Stimulated activated CD4-positive, alpha-beta T cell treated with anti-CD3 and anti-CD28 coated beads, Interleukin-12 subunit alpha, Interleukin-12 subunit beta, amount 100 ng/mL, for 24 hours (primary cell): ENCODE results near the gene NPAS3.

Source experiments
- DNase-seq, 2 experiments: peaks; one replicate each; pipeline ENCODE4 v3.0.0-alpha.2; 2020; ENCODE audit warnings: low read depth in 2 of 2

The NPAS3 gene

DNA sequence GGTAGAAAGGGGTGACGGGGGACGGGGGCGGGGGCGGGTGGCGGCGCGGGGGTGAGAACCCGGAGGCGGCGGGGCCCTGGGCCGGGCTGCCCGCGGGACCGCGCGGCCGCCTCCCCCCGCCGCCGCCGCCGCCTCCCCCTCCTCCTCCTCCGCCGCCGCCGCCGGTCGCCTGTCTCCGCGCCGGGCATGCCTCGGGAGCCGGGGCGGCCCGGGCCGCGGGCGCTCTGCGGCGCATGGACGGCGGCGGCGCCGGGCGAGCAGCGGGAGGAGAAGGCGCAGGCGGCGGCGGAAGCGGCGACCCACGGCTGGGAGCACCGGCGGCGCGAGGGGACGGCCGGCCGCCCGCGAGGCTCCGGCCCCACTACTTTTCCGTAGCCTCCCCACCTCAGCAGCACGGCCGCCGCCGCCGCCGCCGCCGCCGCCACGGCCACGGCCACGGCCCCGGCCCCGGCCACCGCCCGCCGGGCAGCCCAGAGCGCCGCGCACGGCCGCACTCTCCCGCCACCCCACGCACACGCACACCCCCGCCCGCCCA, at the start of gene NPAS3:
Gene NPAS3, plus strand, starts transcription at position 161 of the 535 bp plus-strand sequence.
- DNase-seq = no peak

DNA sequence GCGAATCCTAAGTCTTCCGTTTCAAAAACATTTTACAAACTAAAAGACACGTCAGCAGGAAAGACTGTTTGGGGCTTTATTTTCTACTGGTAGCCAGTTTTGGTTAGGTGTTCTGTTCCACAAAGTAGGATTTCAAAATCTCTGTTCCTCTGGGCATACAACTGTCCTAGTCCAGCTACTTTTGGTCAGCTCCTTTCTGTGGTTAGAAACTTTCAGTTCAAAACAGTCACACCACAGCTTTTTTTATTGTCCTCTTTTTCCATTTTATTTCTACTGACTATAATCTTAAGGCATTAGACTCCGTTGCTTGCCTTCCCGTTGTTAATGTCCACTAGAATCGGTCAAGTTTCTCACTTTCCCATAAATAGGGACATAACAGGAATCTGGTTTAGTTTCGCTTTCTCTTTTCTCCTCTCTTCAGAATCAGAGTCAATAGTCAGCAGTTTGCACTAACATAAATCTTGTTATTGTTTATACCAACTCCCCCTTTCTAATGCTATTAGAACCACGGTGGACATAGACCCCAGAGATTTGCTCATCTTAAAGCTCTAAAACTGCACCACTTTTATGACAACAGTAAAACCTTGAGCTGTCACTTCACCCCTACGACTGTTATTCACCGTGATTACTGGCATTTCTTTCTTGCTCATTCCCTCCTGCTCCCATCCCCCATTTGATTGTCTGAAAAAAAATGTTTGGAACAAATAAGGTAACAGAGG, 41.5 kb upstream of the NPAS3 start:
- DNase-seq = no peak

DNA sequence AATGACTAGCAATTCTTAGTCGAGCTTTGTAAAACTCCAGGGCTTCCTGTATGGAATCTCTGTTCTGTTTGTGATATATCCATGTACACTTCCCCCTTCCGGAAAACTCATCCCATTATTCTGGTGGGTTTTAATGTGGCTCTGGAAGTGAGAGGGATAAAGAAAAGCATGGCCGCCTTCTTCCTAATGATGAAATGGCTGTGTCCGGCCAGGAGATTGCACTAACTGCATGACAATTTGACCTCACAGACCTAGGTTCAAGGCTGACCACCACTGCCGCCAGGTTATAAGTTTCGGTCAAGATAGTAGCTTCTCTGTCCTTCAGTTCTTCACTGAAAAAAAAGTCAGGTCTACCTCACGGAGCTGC, 41.0 kb upstream of the NPAS3 start:
- DNase-seq = no peak

DNA sequence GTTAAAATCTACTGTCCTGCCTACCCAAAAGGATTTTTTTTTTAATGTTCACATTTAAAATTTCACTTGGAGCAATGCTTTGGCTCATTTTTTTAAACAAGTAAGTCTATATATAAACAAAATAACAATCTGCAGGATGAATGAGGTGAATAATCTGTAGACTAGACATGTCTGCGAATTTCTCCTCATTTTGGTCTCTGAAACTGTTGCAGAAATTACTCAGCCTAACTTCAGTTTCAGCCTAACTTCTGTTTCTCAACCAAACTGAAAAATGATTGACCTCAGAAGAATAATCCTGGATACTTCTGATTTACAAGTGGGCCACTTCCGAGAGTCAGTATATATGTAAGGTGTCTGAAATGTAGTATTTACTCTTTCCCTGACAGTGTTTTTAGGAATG, 39.8 kb upstream of the NPAS3 start:
- no peak for DNase-seq

DNA sequence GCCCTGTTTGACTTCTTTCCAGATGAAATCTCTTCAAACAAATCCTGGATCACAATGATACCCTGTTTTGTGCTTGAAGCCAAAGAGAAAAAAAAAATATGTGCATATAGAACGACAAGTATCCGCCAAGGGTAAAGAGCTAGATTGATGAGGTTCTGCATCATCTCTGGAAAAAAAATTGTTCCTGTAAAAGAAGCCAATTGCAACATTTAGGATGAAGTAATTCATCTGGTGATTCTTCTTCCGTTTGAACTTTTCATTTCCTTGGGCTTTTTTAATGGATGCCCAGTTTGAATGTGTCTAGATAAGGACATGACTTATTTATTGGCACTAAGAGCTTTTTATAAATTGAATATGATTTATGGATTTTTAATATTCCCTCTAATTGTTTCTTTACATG, 38.1 kb upstream of the NPAS3 start:
- DNase-seq = no peak

DNA sequence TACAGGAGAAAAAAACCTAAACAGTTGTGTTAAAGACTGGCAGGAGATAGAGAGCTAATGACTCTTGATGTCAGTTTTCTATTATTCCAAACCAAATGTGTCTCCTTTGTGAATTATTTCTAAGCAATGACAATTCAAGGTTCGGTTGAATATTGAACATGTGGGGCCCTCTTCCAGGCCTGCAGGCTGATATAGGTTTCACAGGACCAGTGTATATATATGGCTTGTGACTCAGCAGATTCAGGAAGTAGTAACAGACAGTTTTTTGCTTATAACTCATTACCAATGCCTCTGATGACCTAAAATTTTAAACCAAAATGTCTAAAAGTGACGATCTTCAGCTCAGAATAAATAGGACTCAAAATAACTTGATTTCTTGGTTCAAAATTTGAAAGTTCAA, 33.7 kb upstream of the NPAS3 start:
- no peak for DNase-seq

DNA sequence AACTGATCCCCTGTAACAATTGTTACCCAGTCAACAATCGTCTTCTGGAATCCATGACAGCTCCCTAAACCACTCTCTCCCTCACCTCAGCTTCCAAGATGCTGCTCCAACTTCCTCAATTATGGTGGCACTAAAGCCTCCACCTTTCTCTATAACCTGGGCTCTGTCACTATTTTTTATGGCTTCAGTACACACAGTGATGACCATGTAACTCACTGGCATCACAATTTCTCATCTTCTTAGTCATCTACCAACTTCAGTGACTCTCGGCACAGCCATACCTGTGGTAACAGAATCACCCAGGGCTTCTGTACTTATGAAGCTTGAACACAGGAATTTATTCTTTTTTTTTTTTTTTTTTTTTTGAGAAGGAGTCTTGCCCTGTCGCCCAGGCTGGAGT, 32.0 kb upstream of the NPAS3 start:
- no peak for DNase-seq

DNA sequence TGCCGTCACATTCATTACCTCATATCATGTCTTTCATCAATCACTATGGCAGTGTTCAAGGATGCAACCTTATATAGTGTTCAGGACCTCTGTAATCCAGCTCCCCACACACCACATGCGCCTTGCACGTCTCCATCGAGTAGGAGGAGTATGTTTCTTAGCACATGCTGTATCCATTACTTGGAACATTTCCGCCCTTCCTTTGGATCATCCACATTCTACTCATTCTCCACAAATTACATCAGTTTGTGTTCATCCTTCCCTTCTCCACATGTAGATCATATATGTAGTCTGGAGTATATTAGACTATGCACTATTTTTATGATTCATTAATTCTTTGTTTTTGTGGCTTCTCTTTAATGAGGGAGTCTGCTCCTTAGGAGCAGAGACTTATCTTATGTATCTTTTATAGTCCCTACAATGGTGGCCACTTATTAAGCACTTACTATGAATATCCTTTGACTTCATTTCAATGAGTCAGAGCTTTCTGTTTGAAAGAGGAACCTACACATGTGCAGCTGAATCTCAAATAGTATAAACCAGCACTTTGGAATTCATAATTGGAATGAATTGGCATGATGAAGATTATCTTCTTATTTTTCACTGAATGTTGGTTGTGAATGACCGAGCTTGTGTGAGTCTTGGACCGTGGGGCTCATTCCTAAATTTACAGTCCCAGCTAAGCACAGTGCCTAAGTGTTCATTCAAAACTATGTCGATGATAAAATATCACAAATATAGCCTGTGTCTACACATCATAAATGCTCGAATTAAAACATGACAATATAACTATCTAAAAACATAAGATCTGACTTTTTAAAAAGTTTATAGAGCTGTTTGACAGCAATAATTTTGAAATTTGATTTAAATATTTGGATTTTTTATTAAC, 30.2 kb upstream of the NPAS3 start:
- DNase-seq = no peak

DNA sequence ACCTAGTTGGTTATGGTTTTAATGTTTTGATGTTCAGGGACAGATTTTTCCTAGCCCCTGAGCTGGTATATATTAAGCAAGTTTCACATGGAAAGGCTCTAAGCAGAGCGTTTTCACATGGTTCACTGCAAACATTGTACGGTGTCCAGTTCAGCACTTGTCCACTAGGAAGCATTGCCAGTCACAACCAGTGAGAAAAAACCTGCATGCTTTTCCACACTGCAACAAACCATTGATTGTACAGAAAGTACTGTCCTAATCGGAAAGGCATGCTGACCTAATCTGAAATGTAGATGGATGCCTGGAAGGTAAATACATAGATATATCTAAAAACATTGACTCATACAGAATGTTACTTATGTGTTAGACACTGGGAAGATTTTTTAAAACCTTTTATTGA, 25.0 kb upstream of the NPAS3 start:
- DNase-seq = no peak

DNA sequence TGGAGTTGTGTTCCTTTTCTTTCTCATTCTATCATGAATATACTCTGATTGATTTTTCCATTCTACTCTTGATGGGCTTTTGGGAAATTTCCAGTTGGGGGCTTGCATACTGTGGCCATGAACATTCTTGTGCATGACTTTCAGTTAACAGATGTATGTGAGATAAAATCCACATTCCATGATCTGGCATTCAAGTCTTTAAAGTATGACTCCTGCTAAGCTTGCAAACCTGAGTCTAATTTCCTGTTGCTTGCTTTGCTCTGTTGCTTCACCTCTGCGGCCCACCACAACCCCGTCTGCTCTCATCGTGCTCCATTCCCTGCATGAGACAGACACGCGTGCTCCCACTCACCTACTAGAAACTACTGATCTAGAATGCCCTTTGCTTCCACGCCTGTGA, 24.3 kb upstream of the NPAS3 start:
- DNase-seq = no peak

DNA sequence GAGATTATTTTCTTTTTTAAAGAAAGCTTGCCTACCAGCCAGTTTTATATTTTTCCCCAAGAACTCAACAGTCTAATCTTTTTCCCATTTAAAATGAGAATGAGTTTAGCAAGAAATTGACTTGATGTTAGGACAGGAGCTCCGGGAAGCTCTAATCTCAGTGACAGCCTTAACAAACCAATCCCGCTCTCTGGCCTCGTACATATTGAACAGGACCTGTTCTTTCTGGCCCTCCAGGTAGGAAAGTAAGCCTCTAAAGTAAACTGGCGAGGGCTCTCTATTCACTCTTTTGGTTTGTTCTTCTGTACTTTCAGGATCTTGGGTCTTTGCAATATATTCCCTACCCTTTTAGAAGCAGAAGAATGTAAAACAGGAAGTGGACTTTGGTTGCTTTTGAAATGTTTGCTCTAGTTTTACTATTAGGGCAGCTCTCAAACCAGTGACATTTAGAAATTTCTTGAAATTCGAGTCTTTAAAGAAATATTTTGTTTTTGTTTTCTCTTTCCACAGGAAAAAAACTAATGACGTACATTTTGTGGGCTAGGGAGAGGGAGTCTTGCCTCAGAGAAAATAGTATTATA, 17.9 kb upstream of the NPAS3 start:
- DNase-seq = no peak

DNA sequence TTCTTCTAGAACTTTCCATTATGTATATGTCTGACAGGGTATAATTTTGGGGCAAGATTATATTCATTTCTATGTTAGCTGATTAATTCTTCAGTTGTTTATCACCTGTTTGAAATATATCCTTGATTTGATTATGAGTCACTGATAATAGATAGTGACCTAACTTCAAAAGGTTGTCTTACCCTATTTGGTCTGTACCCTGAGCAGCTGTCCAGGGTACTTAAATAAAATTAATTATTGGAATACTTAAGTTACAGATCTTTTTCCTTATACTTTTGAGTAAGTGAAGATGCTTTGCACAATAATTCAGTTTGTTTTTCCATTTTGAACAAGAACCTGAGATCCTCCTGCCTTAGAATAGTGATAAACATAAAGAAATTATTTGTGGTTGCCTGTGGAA, 13.2 kb upstream of the NPAS3 start:
- no peak for DNase-seq

DNA sequence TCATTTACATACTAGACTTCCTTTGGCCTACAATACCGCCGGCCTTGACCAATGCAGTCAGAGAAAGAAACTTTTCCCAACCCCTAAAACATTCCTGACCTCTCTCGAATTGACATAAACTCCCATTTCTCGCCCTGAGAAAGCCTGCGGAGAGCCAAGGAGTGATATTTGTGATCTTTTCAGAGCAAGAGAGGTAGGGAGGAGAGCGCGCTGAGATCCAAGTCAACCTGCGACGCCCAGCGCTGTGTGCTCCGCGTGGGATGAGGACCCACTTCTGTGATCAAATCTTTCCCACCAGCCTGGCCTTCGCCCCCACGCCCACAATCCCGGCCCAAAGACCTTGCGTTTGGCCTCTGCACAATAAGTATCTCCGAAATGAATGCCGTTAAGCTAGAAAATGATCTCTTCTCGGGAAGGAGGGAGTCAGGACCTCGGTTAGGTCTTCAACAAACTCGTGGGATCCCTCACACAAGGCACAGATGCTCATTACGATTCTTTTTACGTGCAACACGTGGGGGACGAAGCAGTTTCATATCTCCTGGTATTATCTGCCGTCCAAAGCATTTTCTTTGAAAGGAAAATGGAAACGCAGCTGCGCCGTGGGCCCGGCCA, 6.3 kb upstream of the NPAS3 start:
- no peak for DNase-seq

DNA sequence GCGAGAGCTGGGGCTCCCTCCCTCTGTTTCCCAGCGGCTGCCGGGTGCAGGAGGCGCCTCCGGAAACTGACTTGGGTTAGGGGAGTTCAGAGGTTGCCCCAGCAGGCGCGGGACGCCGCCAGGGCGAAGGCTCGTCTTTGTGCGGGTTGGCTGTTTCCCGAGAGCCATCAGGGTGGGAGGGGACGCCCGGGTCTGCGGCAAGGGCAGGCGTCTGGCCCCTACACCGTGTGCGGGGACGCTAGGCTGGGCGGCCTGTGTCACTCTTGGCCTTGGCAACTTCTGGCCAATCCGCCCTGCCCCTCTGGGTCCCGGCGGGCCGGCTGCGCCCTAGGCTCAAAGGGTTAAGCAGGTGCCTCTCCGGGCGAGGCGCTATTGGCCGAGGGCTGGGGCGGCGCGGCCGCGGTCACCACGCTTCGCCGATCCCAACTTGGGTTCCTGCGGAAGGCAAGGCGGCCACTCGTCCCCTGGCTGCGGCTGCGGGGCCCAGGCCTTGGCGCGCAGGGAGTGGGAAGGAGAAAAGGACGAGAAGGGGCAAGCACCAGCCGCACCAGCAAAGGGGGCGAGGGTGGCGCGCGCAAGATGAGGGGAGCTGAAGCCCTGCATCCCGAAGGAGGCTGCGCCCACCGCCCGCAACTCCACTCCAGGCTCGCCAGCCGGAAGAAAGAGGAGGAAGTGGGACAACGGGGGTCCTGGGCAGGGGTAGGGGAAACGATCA, 5.6 kb upstream of the NPAS3 start:
- no peak for DNase-seq

DNA sequence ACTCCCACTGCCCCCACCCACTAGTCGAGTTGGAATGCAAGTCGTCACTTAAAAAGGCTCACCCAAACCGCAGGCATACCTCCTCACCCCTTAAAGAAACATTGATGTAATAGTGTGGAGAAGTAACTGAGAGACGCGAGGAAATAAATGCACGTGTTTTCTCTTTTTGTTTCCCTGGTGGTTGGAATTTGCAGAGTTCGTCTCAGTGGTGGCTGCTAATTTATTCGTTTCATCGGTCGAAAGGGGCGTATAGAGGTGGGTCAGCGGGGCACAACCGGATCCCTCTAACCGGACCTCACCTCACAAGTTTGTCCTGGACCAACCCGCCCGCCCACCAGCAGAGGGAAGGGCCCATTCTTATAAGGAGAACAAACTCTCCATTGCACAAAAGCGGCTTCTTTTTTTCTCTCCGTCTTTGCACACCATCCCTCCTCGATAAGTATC, 5.0 kb upstream of the NPAS3 start:
- DNase-seq = no peak

DNA sequence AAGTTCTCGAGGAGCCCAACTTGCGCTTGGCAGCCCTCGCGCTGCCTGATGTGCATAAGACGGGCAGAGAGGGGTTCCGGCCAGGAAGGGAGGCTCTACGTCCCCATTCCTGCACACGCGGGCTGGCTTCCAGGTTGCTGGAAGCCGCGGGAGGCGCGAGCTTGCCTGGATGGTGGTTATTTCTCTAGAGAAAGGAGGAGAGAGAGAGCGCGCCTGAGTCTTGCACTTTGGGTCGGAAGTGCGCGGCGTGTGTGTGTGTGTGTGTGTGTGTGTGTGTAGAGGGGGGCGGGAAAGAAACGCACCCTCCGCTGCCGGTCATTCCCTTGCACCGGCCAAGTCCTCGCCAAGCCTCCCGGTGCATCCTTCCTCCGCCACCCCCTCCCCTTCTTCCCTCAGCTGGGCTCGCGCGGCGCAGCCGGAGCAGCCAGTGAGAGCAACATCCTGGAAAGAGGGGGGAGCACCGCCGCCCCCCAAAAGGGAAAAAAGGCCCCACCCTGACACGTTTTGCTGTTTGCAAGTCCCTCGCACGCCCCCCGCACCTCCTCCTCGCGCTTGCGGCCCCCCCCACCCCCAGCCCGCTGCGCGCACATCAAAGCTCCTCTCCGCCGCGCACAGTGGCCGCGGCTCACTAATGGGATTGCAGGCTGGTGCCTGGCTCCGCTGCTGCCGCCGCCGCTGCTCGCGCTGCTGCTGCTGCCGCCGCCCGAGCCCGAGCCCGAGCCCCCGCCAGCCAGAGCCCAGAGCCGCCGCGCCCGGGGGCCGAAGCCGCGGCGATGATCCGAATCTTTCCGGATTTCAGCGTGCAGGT, 4.4 kb upstream of the NPAS3 start:
- no peak for DNase-seq

DNA sequence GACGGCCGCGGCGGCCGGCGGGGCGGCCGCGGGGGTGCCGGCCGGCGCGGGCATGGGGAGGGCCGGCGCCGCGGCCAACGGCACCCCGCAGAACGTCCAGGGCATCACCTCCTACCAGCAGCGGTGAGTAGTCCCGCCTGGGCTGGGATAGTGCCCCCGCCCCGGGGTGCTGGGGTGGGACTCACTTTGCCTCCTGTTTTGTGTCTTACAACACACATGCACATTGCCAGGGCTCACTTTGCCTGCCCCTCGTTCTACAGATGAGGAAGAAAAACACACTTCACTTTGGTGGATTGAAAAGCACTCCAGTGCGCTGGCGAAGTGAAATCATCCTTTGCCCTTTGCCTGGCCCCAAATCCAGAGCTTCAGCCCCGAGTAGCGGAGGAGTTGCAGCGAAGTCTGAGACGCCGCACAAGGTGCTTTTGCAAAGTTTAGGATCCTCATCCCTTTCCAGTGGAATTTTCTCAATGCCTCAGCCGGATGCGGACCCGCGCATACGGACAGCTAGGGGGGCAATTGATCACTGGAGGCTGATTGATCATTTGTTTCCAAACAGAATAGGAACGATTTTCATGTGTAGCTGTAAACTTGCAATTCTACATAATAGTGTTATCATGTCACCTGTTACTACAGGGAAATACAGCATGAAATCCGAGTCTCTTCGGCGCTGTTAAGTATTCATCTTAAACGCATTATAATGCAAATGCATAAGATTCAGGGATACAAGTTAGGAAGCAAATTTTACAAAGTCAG, 3.6 kb upstream of the NPAS3 start:
- DNase-seq = no peak

DNA sequence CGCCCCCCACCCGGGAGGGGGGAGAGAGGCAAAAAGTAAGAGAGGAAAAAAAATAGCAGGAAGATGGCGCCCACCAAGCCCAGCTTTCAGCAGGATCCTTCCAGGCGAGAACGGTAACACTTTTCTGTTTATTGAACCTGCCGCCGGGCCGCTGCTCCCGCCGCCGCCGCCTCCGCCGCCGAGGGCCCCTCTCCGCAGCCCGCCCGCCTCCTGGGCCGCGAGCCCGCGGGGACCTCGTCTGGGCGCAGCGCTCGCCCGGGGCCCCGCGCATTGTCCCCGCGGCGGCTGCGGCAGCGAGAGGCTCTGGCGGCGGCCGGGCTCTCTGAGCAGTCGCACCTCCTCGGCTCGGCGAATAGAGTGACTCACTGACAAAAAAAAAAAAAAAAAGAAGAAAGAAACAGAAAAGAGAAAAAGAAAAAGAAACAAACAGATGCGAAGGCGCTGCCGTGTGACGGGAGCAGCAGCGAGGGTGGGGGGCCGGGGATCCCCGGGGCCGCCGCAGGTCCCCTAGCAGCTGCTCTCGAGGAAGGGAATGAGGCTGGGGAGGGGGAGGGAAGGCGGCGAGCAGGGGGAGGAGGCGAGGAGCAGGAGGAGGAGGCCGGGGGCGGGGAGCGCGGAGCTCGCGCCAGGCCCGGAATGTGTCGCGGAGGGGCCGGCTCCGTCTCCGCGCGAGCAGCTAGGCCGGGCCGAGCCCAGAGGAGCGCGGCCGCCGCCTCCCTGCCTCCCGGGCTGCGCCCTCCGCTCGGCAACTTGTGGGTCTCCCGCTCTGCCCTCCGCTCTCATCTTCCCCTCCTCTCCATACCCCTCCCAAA, 781 bp downstream of the NPAS3 start:
- DNase-seq = no peak

DNA sequence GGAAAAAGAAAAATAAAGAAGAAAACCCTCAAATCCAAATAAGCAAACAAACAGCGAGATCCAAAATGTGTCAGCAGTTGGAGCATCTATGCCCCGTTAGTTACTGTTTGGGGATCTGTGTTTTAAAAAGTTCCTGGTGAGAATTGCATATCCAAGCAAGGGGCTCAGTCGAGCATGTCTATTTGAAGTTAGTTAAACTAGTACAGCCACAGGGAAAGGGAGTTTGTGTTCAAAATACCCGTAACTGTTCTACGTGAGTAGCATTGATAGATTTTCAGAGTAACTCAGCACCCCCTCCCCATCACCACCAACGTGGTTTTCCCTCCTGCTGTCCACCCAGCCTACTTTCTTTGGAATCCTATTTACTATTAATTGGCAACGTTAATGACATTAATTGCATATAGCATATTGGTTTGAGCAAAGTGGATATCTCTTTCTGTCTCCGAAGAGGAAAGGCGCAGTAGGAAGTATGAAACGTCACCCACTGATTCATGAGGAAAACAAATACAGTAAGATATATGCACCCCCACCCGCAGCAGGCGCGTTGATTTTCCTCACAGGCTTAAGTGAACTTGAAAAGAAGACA, 1.5 kb downstream of the NPAS3 start:
- no peak for DNase-seq
